HG02763 (cell line): ENCODE data around the gene SDC4.

ENCODE experiments used
- ATAC-seq: cut with Tn5 transposase; IDR thresholded peaks from one replicate; pipeline ENCODE4 v1.9.1; 2021; ENCODE audit warnings: mild to moderate bottlenecking, moderate library complexity; ENCODE audit not compliant: unreplicated experiment

The SDC4 gene

GRCh38 chr20:45344168-45344860 lies 3.9 kb downstream of the SDC4 start:
- no peak for ATAC-seq

GRCh38 chr20:45343532-45344167 lies 4.6 kb downstream of the SDC4 start:
- ATAC-seq = no peak

- no peak for ATAC-seq
Observed at GRCh38 chr20:45342855-45343531, 5.2 kb downstream of the SDC4 start.

- no peak for ATAC-seq
Observed at GRCh38 chr20:45341939-45342854, 6.0 kb downstream of the SDC4 start.

GRCh38 chr20:45341579-45341938 lies 6.7 kb downstream of the SDC4 start:
- no peak for ATAC-seq

- no peak for ATAC-seq
Observed at GRCh38 chr20:45340951-45341350, 7.3 kb downstream of the SDC4 start.

- ATAC-seq = no peak
Observed at GRCh38 chr20:45340236-45340847, 7.9 kb downstream of the SDC4 start.

GRCh38 chr20:45339799-45340198 lies 8.4 kb downstream of the SDC4 start:
- ATAC-seq = no peak

GRCh38 chr20:45339084-45339483 lies 9.1 kb downstream of the SDC4 start:
- ATAC-seq = no peak

- ATAC-seq = no peak
Observed at GRCh38 chr20:45338121-45339030, 9.8 kb downstream of the SDC4 start.

- ATAC-seq = no peak
Observed at GRCh38 chr20:45337367-45338120, 10.7 kb downstream of the SDC4 start.

GRCh38 chr20:45336530-45337366 lies 11.5 kb downstream of the SDC4 start:
- no peak for ATAC-seq

- ATAC-seq = no peak
Observed at GRCh38 chr20:45330476-45330875, 17.7 kb downstream of the SDC4 start.

GRCh38 chr20:45329497-45330319 lies 18.5 kb downstream of the SDC4 start:
- no peak for ATAC-seq

GRCh38 chr20:45328451-45328850 lies 19.8 kb downstream of the SDC4 start:
- ATAC-seq = no peak

- no peak for ATAC-seq
Observed at GRCh38 chr20:45325371-45325770, 22.9 kb downstream of the SDC4 start.

GRCh38 chr20:45323731-45324130 lies 24.5 kb downstream of the SDC4 start:
- no peak for ATAC-seq
